T47D (cell line): Measurements from ENCODE around the gene SH3RF1.

Source experiments
- DNase-seq, 2 experiments: peaks; one replicate each; pipeline versions ENCODE4 v3.0.0 to v3.0.0-alpha.2; 2011 to 2012; ENCODE audit warnings: low read depth in 1 of 2, low spot score in 1 of 2
- JUND ChIP-seq: IDR thresholded peaks from 2 replicates; pipeline ENCODE4 v1.6.1; 2012; ENCODE audit warnings: low read depth
- in situ Hi-C: cut with HindIII; loops from 2 replicates; pipeline ENCODE4 v1.10.0; 2016; ENCODE audit warnings: low sequenced_read_pairs, low pct_unique_long_range_greater_than_20kb

SH3RF1 gene

GRCh38 chr4:169133932-169134331, 136.8 kb downstream of the SH3RF1 start:
- DNase-seq: peak in 1 of 2 experiments; percentile 60
- in situ Hi-C loops: no loop called here

GRCh38 chr4:169132561-169133305, 138.0 kb downstream of the SH3RF1 start:
- no peak for DNase-seq
- TF ChIP-seq JUND: no peak
- in situ Hi-C loops: no loop called here

More at GRCh38 chr4:169133932-169134331, 136.8 kb downstream of the SH3RF1 start:
- no peak for TF ChIP-seq JUND

- TF ChIP-seq JUND: no peak
- peak in 1 of 2 experiments; percentile 12 for DNase-seq
- in situ Hi-C loops: no loop called here
Measured at GRCh38 chr4:169131556-169132208, 139.1 kb downstream of the SH3RF1 start.

DNA sequence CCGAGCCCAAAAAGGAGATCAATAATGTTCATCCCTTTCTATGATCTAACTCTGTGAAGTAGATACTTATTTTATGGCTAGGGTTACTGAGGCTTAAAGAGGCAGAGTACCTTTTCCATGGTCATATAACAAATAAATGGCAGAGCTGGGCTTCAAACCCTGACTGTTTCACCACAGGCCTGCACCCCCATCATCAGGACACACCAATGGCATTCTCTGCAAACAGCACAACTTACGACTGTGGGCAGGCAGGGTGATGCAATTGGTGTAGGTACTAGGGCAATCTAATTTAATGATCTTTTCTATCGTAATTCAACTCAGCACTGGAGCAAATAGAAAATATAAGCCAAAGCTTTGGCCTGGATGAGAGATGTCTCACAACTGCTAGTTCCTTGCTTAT, 141.9 kb downstream of the SH3RF1 start:
- no peak for TF ChIP-seq JUND
- in situ Hi-C loops: no loop called here
- peak in 1 of 2 experiments; percentile 18 for DNase-seq

- DNase-seq: no peak
- TF ChIP-seq JUND: no peak
- in situ Hi-C loops: no loop called here
Measured at GRCh38 chr4:169127314-169127713, 143.4 kb downstream of the SH3RF1 start.

DNA sequence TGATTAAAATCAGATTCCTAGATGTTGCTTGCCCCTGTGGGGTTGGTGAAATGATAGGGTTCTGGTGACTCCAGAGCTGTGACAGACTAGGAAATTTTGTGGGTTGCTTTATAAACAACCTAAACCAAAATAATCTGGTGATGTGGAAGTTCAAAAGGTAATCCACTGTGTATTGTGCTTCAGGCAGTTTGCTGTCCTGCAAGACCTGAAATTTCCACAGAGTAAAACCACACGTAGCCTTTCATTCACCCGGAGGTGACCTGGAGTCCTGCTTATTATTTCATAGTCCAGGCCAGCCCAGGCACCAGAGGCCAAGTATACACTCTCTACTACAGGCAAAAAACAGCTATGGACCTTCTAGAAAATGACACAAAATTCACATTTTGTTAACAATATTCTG, 146.1 kb downstream of the SH3RF1 start:
- peak in 1 of 2 experiments; percentile 74 for DNase-seq
- TF ChIP-seq JUND: no peak
- in situ Hi-C loops: no loop called here

GRCh38 chr4:169122422-169122821, 148.3 kb downstream of the SH3RF1 start:
- in situ Hi-C loops: no loop called here
- no peak for TF ChIP-seq JUND
- DNase-seq: no peak

DNA sequence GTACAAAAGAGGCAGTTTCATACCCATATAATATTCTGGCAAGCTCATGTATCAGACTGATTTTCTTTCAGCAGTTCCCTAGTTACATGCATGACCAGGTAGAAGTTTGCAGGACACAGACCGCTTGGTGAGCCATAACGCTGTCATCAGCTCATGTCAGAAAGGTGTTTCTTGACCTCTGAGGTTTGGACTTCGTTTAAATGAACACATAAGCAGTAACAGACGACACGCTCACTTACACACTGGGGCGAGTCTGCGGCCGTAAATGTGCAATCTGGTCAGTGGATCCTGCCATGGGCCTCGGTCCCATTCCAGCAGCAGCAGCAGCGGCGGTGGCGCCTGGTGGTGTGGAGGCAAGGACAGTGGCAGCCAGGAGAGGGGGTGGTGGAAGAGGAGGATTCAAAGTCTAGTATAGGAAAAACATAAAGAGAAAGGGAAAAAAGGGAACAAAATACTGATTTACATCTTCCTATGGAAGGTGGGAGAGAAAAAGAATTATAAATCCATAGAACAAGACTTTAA, 148.8 kb downstream of the SH3RF1 start:
- no peak for DNase-seq
- no peak for TF ChIP-seq JUND
- in situ Hi-C loops: no loop called here

- no peak for DNase-seq
- in situ Hi-C loops: no loop called here
- no peak for TF ChIP-seq JUND
Measured at GRCh38 chr4:169120624-169121023, 150.1 kb downstream of the SH3RF1 start.

DNA sequence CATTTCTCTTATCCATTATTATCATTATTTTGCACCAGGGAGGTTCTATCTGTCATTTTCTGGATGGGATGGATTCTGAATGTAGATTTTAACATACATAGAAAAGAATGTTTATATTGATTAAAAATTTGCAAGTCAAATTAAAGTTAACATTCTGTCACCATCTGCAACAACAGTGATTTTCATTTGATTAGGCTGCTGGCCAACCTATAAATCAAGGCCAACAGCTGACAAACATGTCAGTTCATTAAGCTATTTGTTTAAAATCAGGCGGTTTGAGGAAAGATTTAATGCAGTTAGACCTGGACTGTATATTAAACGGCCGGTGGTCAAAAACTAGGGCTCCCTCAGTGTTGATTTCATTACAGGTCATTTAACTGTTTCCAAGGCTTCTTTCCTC, 151.2 kb downstream of the SH3RF1 start:
- in situ Hi-C loops: no loop called here

DNA sequence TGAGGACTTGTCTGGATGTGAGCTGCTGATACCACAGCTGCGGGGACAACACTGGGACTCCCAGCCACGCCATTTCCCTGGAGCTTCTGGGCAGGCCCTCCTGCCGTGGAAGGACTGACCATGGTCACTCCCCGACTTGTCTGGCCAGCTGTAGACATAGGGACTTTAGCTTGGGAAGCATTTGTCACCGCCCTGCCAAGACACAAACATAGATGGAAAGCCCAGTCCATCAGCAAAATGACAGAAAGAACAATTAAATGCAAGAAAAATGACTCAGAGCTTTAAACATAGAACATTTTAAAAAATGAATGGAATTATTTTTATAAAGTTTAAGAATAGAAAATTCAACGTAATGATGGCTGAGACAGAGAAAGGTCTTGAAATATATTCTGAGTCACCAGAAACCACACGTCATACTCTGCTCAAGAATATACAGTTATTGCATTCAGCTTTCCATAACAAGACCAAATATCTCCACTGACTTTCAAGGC, 153.1 kb downstream of the SH3RF1 start:
- DNase-seq: no peak
- no peak for TF ChIP-seq JUND
- in situ Hi-C loops: no loop called here

More for the DNA sequence above, 151.2 kb downstream of the SH3RF1 start:
- TF ChIP-seq JUND: no peak
- DNase-seq: no peak

GRCh38 chr4:169116270-169116901, 154.4 kb downstream of the SH3RF1 start:
- no peak for TF ChIP-seq JUND
- DNase-seq: no peak
- in situ Hi-C loops: no loop called here

DNA sequence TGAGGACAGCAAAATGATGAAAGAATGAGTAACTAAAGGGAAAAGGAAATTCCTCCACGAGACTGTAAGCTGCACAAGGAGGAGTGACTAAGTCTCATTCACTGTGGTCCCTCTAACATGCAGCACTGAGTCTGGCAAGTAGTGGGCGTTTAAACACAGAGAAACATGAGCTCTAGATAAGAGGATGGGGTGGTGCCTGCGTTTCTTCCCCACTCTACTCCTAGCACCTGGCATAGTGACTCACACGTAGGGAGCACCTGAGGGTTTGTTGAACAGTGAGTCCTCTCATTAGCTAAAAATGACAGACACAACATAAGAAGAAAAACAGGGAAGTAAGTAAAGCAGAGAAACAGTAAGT, 154.9 kb downstream of the SH3RF1 start:
- no peak for TF ChIP-seq JUND
- DNase-seq: no peak

More for the DNA sequence above, 154.9 kb downstream of the SH3RF1 start:
- in situ Hi-C loops: no loop called here
